GM23248 (cell line): ENCODE measurements around the gene SIRT7.

ENCODE experiments used
- EZH2 ChIP-seq: fragments of 200-600 bp; sonication (generic); IDR thresholded peaks from 2 replicates; pipeline ENCODE4 v1.6.1; 2018; ENCODE audit warnings: antibody characterized with exemption, mild to moderate bottlenecking; ENCODE audit not compliant: insufficient read depth, poor library complexity, severe bottlenecking
- EZH2phosphoT487 ChIP-seq: fragments of 200-600 bp; sonication (generic); IDR thresholded peaks from 2 replicates; pipeline ENCODE4 v1.6.1; 2018; ENCODE audit warnings: antibody characterized with exemption, moderate library complexity, mild to moderate bottlenecking, low read depth; ENCODE audit not compliant: insufficient read depth

GRCh38 chr17:81944858-81945257, 26.9 kb upstream of the SIRT7 start:
- TF ChIP-seq EZH2phosphoT487: no peak
- TF ChIP-seq EZH2: no peak
